GM06990 (cell line): ENCODE results near the gene UNC13B.
"Not testable (repeated sequence)": the region's sequence is repeated elsewhere in the genome, so short reads cannot be mapped to it uniquely, and the experiment has no call there.

ENCODE experiments used
- DNase-seq: peaks from one replicate; pipeline ENCODE4 v3.0.0-alpha.2; 2011; ENCODE audit not compliant: insufficient read length; ENCODE audit errors: extremely low read depth
- H3K27me3 ChIP-seq: replicated peaks from 2 replicates; pipeline ENCODE4 v1.6.0; 2011; ENCODE audit warnings: low read length; ENCODE audit not compliant: control insufficient read depth, insufficient read depth
- H3K36me3 ChIP-seq: 2 replicates; pipeline ENCODE4 v1.5.1; 2011; ENCODE audit warnings: low read length; ENCODE audit not compliant: control insufficient read depth, insufficient read depth
- H3K4me3 ChIP-seq: replicated peaks from 2 replicates; pipeline ENCODE4 v1.5.1; 2011; ENCODE audit warnings: low read depth, mild to moderate bottlenecking, control low read depth, low read length
- CTCF ChIP-seq: IDR thresholded peaks from 2 replicates; pipeline ENCODE4 v1.5.1; 2011; ENCODE audit warnings: low read length, control low read depth, mild to moderate bottlenecking, inconsistent platforms; ENCODE audit not compliant: insufficient read depth, poor library complexity, severe bottlenecking

Gene UNC13B

GRCh38 chr9:35229066-35229778 is 67.4 kb downstream of the UNC13B start:
- Histone ChIP-seq H3K27me3 (no peaks in the 10 kb centered on the region), H3K4me3 (no peak overlapping the region), H3K36me3 (no peaks in the 10 kb centered on the region)
- DNase-seq = no peak
- TF ChIP-seq CTCF = no peak

GRCh38 chr9:35229779-35230143 is 68.0 kb downstream of the UNC13B start:
- no peak for DNase-seq
- no peak for TF ChIP-seq CTCF
- H3K27me3 ChIP-seq = no peaks in the 10 kb centered on the region

DNA sequence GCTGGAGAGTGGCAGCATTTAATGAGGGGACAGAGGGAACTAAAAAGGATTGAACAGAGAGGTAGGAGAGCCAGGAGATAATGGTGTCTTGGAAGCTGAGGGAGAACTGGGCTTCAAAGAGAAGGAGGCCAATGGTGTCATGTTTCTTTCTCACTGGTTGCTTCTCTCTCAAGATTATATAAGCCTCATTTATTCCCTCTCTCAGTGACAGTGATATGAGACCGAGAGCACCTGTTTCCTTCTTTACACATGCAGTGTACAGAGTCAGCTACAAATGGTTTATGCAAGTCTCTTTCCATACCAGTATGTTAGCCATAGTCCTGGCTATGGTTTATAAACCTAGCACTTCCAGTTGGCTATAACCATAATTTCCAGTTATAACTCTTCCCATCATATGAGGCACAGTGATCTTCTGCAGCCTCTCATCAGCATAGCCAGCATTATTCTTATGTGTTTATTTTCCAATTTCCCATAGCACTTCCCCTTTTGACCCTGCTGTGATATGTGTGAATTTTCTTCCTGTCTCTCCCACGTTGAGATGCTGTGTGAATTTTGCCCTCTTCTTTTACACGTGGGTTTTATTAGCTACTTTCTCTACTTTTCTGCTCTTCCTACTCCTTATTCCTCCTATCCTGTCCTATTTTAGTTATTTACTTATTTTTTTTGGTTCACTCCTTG is 71.2 kb downstream of the UNC13B start:
- no peak for TF ChIP-seq CTCF
- H3K4me3 ChIP-seq = no peak overlapping the region
- H3K36me3 ChIP-seq = no peaks in the 10 kb centered on the region
- H3K27me3 ChIP-seq = no peaks in the 10 kb centered on the region
- no peak for DNase-seq

More at GRCh38 chr9:35229779-35230143, 68.0 kb downstream of the UNC13B start:
- H3K4me3 ChIP-seq = no peak overlapping the region
- H3K36me3 ChIP-seq = no peaks in the 10 kb centered on the region

DNA sequence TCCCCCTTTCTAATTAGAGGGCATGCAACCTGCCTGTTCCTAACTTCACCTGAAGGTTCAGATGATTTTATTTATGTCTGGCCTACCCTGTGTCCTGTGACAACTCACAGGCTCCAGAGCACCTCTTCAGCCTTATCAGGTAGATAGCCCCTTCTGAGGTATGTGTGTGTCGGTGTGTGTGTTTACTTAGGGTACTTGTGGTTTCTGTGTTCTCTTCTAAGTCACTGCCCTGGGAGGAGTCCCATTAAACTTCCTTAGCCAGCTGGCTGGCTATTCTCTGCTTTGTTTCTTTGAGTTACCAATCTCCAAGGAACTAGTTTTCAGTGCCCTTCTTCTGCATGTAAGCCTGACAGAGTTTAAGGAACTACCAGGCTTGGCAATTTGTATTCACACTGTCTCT is 74.9 kb downstream of the UNC13B start:
- no peak overlapping the region for H3K4me3 ChIP-seq
- no peak for TF ChIP-seq CTCF
- no peaks in the 10 kb centered on the region for H3K27me3 ChIP-seq
- DNase-seq = no peak
- H3K36me3 ChIP-seq = no peaks in the 10 kb centered on the region

GRCh38 chr9:35237311-35237710 is 75.5 kb downstream of the UNC13B start:
- Histone ChIP-seq H3K27me3 (no peaks in the 10 kb centered on the region), H3K4me3 (no peak overlapping the region), H3K36me3 (no peaks in the 10 kb centered on the region)
- no peak for TF ChIP-seq CTCF
- DNase-seq = no peak

DNA sequence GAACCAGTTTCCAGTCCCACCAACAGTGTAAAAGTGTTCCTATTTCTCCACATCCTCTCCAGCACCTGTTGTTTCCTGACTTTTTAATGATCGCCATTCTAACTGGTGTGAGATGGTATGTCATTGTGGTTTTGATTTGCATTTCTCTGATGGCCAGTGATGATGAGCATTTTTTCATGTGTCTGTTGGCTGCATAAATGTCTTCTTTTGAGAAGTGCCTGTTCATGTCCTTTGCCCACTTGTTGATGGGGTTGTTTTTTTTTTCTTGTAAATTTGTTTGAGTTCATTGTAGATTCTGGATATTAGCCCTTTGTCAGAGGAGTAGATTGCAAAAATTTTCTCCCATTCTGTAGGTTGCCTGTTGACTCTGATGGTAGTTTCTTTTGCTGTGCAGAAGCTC is 84.1 kb downstream of the UNC13B start:
- H3K36me3 ChIP-seq, H3K4me3 ChIP-seq, DNase-seq, H3K27me3 ChIP-seq: not testable (repeated sequence)
